ENCODE measurements around the gene RASA3.

DNA sequence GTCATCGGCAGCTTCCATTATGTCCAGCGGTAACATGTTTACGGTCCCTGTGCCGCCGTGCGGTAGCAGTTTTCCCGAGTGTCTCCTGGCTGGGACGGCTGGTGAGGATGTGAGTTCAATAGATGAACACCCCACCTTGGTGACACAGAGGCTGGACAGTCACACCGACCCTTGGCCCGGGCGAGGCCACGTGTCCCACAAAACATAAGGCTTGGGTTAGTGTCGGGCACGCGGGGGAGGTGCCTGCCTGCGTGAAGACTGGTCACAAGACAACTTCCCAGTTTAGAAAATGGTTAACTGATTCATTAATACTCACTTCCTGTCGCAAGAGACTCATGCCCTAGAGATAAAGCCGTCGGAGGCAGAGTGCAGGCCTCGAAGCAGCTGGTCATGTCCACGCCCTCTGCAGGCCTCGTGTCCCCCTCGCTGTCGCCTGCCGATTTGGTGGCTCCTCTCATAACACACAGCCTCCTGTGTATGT, 17.2 kb downstream of the RASA3 start:
- TF ChIP-seq EZH2 (IDR thresholded peaks at IDR 0.05; ENCODE audit: low read depth) = no peak
- TF ChIP-seq, protein P1, sequence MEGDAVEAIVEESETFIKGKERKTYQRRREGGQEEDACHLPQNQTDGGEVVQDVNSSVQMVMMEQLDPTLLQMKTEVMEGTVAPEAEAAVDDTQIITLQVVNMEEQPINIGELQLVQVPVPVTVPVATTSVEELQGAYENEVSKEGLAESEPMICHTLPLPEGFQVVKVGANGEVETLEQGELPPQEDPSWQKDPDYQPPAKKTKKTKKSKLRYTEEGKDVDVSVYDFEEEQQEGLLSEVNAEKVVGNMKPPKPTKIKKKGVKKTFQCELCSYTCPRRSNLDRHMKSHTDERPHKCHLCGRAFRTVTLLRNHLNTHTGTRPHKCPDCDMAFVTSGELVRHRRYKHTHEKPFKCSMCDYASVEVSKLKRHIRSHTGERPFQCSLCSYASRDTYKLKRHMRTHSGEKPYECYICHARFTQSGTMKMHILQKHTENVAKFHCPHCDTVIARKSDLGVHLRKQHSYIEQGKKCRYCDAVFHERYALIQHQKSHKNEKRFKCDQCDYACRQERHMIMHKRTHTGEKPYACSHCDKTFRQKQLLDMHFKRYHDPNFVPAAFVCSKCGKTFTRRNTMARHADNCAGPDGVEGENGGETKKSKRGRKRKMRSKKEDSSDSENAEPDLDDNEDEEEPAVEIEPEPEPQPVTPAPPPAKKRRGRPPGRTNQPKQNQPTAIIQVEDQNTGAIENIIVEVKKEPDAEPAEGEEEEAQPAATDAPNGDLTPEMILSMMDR (conservative IDR thresholded peaks at IDR 0.05) = no peak
